ENCODE measurements around the gene SCYL1.
A peak's percentile ranks its signal among the peaks of the same experiment; 100 is the strongest.
"Not testable (repeated sequence)": the region's sequence is repeated elsewhere in the genome, so short reads cannot be mapped to it uniquely, and the experiment has no call there.

Gene SCYL1

DNA sequence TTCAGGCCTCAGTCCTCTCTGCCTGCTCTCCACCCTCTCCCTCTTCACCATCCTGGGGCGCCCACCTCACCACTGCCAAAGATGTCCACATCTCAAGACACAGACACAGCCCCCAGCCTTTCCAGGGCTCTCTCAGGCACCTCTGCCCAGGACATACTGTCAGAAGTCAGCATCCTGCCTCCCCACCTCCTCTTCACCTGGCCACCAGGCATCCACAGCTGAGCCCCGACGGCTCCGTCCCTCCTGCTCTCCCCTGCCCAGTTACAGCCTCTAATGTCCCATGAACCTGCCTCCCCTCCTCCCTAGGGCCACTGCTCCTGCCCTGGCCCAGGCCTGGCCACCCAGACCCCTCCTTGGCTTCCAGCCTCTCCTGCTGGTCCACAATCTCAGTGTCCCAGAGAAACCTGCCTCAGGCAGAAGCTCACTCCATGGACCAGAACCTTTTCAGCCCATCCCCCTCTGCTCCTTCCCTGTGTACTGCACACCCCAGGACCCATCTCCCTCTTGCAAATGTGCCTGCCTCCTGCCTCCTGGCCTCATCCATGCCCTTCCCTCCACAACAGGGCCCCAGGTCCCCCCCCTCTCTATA lies 30.1 kb downstream of the SCYL1 start:
- DNase-seq (ENCODE audit: low read depth in 2 of 2): no peak

DNA sequence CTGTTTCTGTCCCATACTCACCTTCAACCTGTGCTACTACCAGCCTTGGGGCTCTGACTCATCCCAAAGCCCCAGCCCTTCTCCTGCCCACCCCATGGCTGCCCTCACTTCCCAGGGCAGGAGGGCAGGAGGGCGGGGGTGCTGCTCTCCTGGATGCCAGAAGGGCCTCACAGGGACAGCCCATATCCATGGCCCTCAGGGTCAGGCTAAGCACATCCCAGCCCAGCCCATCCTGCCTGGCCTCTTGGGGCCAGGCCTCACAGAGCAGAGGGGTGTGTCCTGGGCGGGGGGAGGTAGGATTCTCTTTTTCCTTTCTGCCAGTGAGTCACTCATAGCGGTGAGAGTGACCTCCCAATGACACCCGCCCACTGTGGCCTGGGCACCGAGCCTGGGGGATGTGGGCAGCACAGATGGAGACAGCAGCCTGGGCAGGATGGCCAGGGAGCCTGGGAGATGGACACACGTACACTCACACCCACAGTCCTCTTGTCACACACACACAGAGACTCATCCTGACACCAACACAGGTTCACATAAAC lies 30.9 kb downstream of the SCYL1 start:
- no peak for DNase-seq (ENCODE audit: low read depth in 2 of 2)

DNA sequence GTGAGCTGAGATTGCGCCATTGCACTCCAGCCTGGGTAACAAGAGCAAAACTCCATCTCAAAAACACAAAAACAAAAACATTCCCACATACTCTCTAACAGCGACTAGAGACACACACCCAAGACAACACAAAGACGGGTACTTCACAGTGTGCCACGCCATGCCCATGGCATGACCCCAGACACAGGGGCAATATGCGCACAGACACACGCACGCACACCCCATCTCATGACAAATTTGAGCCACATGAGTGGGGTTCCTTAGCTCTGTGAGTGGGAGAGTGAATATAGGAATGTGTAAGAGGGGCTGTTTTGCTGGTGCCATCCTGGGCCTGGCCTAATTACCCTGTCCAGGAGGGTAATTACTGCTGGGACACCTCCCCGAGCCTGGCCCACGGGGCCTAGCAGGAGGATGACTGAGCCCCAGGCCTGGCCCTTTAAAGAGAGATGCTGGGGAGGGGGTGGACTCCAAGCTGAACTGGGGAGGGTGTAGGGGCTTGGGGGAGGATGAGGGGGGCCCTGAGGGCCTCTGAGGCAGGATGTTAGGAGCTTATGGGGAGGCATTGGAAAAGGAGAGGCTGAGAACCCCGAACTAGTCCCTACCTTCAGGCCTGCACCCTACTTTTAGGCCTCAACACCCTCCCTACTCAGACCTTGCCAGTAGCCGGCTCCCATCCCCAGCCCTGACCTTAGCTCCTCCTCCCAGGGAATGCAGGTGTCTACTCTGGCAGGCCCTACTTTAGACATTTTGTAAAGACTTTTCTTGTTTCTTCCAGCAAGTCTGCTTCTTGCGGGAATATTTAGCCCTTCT lies 31.8 kb downstream of the SCYL1 start:
- DNase-seq (ENCODE audit: low read depth in 2 of 2): no peak

DNA sequence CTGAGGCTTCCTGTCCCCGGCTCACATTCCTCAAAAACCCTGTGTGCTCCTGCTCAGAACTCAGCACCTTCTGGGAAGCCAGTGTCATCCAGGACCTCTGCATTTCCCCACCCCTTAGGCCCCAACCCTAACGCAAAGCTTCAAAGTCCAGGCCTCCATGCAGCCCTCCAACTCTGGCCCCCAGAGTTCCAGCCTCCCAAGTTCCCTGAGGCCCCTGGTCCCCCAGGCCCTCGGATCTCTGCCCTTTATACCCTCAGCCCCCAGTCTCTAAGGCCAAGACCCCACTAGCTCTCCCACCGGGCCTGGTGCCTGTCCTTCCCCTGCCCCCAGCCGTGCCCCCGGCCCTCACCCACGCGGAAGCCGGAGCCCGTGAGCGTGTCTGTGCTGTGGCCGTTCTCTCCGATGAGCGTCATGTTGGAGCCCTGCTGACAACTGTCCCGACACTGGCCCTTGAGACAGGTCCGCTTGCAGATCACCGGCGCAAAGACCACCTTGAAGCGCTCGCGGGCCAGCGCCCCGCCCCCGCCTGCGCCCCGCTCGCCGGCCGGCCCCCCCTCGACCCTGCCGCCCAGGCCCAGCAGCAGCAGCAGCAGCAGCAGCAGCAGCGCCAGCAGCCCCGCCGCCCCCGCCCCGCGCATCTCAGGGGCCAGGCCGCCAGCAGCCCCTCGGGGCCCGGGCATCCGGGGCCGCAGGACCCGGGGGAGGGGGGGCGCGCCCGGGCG lies 32.6 kb downstream of the SCYL1 start:
- DNase-seq (ENCODE audit: low read depth in 2 of 2): no peak

DNA sequence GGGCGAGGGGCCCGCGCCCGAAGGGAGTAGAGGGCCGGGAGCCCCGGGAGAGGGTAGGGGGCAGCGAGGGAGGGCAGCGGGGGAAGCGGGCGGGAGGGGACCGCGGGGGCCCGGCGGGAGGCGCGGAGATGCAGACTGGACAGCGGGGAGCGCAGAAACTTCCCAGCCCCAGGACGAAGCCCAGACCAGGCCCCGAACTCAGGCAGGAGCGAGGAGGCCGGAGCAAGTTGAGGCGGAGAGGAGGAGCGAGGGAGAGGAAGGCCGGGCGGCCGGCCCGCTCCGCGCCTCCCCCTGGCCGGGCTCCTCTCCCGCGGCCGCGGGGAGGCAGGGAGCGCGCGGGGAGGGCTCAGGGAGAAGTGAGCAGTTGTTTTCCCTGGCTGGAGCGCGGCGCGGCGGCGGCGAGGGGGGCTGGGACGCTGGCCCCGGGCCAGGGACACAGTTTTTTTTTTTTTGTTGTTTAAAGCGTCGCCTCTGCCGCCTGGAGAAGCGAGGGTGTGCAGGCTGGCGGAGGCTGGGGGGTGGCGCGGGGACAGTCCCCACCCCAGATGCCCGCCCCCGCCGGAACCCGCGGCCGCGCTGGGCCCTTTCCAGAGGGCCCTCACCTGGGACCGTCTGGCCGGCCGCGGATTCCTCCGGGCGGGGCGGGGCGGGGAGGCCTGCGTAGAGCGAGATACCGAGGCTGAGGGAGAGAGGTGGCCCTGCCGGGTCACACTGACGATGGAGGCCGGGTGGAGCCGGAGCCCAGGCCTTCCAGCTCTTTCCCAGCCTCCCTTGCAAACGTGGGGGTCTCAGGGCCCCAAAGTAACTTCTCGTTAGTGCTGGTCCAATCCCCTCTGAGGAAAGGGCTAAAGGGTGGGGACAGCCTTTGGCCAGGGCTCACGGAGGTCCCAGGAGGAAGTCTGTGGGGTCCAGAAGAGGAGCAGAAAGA lies 33.4 kb downstream of the SCYL1 start, which contains the start of gene LTBP3:
TSS of gene LTBP3 (minus strand) at position 358 of the 928 bp plus-strand sequence. CDS start 400 bp downstream, outside the sequence.
- DNase-seq (ENCODE audit: low read depth in 2 of 2): no peak

DNA sequence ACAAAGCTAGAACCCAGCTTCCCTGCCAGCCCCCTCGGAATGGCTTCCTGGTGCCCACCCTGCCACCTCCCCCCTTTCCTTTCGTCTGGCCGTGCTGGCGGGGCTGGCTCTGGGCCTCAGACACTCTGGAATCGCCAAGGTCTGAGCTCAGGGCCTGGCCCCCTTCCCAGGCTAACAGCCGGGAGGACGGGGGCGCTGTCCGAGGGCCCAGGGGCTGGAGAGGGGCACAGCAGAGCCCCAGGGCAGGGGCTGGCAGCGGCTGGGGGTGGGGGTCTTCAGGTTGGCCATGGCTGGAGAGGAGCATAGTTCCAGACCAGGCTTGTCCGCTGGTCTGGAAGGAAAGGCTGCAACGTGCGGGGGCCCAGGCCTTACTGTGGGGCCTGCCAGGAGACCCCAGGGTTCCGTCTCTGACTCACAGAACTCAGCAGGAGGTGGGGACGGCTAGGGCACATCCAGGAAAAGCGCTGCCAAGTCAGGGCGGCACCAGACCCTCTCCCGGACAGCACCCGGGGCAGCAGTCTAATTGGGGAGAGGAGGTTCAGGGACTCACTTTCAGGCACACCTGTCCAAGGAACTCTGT lies 34.1 kb downstream of the SCYL1 start:
- DNase-seq (ENCODE audit: low read depth in 2 of 2): no peak

DNA sequence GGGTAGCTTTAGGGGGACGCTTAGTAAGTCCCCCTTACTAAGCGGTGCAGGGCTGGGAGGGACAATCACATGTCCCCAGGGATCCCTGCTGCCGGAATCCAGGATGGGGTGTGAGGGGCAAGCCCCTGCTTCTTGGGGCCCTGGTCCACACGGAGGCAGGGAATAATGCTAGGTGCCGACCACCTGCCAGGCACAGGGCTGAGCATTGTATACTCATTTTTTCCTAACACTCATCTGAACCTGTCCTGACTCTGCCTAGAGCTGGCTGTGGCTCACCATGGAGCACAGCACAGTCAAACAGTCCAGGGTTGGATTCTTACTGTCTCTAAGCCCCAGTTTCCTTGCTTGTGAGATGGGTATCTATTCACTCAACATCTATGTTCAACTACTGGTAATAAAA lies 34.7 kb downstream of the SCYL1 start:
- DNase-seq (ENCODE audit: low read depth in 2 of 2): no peak

DNA sequence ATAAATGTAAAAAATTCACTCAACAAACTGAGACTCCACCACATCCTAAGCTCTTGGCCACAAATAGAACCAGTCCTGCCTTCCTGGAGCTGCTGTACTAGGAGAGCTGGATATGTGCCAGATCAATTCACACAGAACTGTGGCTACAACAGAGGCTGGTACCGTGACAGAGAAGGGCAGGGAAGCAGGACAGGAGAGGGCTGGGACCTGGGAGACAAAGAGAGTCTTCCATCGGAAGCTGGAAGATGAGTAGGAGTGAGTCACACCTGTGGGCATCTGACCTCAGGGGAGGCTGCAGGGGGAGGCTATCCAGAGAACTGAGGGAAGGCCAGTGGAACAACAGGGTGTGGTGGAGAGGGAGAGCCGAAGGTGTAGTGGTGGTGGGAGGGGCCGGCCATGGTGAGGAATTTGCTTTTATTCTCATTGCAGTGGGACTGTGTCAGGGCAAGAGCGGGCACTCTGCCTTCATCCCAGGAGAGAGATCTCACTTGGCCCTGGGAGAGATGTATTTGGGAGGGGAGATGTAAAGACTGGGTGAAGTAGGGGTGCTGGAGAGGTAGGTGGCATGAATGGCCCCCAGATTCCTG lies 35.2 kb downstream of the SCYL1 start:
- DNase-seq (ENCODE audit: low read depth in 2 of 2): no peak

DNA sequence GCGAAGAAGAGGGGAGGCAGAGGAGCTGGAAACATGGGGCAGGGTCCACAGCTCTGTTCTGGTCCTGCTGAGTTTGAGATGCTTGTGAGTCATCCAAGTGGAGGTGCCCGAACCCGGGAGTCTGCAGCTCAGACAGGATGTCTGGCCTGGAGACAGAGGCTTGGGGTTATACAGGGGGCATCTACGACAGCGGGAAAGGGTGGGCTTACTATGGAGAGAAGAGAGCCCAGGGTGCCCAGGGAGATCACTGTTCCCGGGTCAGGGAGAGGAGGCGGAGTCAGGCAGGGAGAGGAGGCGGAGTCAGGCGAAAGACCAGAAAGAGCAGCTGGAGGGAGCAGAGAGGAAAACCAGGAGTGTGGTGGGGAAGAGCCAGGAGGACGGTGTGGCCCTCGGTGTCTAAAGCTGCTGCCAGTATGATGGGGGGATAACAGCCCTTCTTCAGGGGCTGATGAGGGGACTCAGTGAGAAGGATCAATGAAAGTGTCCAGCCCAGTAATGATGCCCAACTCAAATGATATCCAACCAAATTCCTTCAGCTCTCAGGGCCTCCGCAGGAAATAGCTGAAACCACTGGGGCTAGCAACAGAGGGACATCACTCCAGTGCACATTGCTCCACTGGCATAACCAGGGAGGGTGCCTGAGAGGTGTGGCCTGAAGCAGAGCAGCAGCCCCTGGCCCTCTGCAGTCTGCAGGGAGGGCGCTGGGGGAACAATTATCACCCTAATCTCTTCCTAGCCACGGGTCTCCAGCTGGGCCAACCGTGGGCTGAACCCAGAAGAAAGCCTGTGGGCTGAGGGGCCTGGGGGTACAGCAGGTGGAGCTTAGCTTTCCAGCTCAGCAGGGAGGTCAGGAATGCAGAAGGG lies 35.9 kb downstream of the SCYL1 start:
- no peak for DNase-seq (ENCODE audit: low read depth in 2 of 2)

DNA sequence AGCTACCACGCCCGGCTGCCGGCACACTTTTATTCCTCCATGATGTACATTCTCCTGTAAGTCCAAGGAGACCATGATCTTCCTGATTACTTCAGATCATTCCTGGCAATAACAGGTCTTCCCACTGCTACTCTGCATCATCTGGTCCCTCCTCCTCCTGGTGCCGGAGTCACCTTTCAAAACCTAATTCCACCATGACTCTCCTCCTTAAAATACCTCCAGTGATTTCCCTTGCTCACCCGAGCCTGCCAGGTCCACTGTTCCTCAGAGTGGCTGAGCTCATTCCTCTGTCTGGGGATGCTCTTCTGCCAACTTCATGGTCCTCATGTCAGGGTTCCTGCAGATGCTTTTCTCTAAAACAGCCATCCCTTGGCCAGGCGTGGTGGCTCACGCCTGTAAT lies 37.1 kb downstream of the SCYL1 start:
- DNase-seq (ENCODE audit: low read depth in 2 of 2): no peak

DNA sequence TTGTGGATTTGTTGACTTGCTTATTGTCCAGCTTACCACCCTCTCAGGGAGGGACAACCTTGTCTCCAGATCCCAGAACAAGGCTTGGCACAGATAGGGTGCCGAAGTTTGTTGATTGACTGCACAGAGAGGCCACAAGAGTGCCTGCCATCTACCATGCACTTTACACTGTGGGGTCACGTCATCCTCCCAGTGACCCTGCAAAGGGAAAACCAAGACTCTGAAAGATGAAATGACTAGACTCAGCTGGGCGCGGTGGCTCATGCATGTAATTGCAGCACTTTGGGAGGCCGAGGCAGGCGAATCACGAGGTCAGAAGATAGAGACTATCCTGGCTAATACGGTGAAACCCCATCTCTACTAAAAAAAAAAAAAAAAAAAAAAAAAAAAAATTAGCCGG lies 37.9 kb downstream of the SCYL1 start:
- no peak for DNase-seq (ENCODE audit: low read depth in 2 of 2)

DNA sequence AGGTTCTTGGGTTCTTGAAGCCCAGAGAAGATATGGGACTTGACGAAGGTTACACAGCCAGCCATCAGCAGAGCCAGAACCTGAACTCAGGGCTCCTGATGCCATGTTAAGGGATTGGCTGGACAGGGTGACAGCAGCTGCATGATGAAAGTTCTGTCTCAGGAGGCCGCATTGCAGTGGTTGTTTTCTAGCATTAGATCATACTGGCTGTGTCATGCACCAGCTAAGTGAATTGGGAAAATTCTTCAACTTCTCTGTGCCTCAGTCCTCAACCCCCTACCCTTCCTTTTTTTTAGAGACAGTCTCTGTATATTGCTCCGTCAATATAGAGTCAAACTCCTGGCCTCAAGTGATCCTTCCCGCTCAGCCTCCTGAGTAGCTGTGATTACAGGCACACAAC lies 38.7 kb downstream of the SCYL1 start:
- DNase-seq (ENCODE audit: low read depth in 2 of 2): no peak

DNA sequence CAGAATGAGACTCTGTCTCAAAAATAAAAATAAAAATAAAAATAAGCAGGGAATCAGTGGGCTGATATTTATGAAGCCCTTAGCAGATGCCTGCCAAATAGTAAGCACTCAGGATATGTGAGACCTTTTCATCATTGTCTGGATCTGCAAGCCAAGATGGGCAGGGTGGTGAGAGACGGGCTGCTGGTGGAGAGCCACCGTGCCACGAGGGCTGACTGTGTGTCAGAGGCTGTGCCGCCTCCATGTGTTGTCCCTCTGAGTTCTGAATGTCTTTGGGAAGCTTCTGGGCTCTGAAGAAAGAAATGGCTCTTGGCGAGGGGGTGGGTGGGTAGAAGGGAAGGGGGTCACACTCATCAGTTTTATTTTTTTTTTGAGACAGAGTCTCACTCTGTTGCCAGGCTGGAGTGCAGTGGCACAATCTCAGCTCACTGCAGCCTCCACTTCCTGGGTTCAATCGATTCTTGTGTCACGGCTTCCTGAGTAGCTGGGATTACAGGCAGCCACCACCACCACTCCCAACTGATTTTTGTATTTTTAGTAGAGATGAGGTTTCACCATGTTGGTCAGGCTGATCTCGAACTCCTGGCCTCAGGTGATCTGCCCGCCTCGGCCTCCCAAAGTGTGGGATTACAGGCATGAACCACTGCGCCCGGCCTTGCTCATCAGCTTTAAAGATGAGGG lies 40.1 kb downstream of the SCYL1 start:
- not testable (repeated sequence) for DNase-seq (ENCODE audit: low read depth in 2 of 2)

DNA sequence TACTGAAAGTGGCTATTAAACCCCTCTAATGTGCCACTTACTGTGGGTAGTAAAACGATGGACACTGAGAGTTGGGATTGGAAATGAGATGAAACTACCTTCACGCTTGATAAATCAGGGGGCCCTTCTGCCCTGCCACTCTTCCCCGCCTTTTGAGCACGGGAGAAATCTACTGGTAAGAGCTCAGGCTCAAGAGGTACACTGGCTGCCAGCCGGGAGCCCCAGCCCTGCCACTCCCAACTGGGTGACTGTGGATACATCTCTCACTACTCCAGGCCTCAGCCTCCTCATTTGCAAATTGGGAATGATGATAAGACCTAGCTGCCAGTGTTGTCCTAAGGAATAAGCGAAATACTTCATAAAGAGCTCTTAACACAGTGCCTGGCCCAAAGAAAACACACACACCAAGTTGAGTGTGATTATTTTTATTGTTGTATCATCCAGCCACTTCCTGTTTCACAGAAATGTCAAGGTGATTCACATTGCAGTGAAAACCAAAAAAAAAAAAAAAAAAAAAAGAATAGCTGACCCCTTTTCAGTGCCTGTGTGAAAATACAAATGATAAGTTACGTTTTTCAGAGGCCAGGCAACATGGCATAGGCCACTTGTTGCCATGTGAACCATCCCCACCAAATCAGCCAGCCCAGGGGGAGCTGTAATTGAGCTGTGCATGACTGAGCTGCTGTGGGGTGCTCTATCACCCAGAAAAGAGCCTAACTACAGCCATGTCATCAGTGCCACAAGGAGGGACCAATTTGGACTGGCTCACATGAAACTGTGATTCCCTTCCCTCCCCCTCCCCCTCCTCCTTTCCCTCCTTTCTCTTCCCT lies 41.0 kb downstream of the SCYL1 start:
- DNase-seq (ENCODE audit: low read depth in 2 of 2): no peak

DNA sequence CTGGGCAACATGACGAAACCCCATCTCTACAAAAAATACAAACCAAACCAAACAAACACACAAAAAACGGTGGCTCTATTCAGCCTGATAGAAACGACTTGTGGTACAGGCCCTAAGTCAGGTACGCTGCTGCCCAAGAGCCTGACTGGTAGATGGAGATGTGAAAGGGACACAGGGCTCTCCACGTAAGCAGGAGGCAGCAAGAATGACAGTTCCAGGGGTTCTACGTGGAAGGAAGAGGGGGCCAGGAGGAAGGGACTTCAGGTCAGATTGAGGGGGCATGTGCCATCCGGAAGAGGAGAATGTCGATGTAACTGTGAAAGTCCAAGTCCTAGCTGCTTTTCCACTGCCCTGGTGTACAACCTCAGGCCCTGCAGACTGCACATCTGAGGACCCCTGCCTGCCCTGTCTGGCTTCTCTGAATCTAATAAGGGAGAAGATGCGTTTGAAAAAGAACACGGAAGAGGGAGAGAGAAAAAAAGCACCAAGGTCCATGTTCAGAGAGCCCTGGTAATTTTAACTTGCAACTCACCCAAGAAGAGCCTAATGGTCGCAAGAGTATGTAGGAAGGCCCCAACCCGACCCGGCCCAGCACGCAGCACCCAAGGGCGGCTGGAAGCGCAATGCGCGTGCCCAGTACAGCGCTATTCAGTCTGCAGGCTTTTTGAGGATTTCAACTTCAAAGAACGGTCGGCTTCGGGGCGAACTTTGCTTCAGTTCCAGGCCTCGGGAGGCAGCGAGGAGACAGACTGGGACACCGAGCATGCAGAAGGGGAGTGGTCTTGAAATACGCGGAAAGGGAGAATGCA lies 44.5 kb downstream of the SCYL1 start:
- DNase-seq (ENCODE audit: low read depth in 2 of 2): no peak

DNA sequence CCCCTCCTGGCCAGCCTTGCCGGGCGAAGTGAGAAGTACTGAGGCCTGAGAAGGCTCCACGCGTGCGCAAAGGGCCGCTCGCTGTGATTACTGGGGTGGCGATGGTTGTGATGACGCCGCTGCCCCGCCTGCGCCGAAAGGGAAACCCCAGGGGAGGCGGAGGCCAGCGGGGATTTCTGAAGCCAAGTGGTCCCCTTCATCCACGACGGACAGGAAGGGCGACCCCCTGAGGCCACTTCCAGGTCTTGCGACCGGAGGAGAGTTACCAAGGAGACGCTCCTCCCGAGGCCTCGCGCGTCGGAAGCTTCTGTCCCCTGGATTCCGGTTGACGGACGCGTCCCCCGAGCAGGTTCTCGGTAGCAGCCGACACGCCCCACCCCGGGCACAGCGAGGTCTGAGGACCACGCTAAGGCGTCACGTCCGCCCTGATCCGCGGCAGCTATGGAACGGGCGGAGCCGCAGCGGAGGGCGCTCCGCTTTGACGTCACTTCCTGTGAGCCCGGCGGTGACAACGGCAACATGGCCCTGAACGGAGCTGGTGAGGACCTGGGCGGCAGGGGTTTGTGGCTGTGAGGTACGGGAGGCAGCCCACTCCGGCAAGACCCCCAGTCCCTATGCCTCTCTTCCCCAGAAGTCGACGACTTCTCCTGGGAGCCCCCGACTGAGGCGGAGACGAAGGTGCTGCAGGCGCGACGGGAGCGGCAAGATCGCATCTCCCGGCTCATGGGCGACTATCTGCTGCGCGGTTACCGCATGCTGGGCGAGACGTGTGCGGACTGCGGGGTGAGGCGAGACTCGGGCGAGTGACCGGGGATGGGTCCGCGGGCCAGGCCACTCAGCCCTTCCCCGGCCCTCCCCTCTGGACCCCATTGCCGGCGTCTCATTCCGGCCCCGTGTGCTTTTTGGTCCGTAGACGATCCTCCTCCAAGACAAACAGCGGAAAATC lies 45.4 kb downstream of the SCYL1 start, which contains the start of gene ZNRD2:
TSS of gene ZNRD2 (plus strand) at position 505 of the 946 bp plus-strand sequence. CDS start at position 520, 15 bp downstream.
- DNase-seq (ENCODE audit: low read depth in 2 of 2): peak; percentile 96 to 98

All from stimulated activated CD4-positive, alpha-beta T cell treated with anti-CD3 and anti-CD28 coated beads, Interleukin-12 subunit alpha, Interleukin-12 subunit beta, amount 100 ng/mL, for 24 hours (primary cell).